Measurements from ENCODE around the gene ARSI. TPM values are rescaled to one million over a fixed set of nuclear protein-coding genes. Genes with fewer than 3 reads are reported as not detected.

Gene ARSI
- total and polyA plus RNA-seq, 2 of the 13 experiments (the other 11 are each of a cell fraction or from before 2014, with no cell fraction given), result 4.2 to 33.9 TPM

DNA sequence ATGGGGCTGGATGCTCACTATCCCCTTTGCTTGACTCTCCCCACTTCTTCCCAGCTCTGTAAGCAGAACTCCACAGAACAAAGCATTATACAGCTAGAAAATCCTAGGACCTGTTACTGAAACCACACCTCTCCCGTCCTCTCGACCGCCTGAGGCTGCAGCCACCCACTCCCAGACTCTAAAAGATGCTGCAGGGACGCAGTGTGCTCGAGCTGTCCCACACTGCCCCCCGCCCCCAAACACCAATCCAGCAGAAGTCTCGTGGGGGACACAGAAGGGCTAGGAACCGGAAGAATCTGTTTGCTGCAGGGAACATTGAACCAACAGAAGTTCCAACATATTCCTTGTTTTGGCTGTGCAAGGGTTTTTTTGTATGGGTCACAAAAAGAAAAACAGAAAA is 20.7 kb downstream of the ARSI start:
- Histone ChIP-seq H3K27ac (ENCODE audit: extremely low read length, insufficient read depth, low read length) (no peak overlapping the region), H3K4me2 (ENCODE audit: low read depth, low read length) (no peak overlapping the region), H3K27me3 (ENCODE audit: control insufficient read depth in 1 of 2, insufficient read depth in 2 of 2, low read length in 2 of 2) (peaks cover 5 to 74% of the 10 kb centered on the region in 2 experiments; a peak in 4 of 5 replicates), H3K4me1 (ENCODE audit: insufficient read depth, low read length) (peaks cover 7% of the 10 kb centered on the region; the same call in 1 of the 2 replicates), H3K36me3 (replicated peaks in 1 of 2; ENCODE audit: control insufficient read depth in 1 of 2, insufficient read depth in 2 of 2, low read length in 2 of 2) (no peaks in the 10 kb centered on the region), H3K9me3 (ENCODE audit: low read length) (no peaks in the 10 kb centered on the region), H4K20me1 (ENCODE audit: insufficient read depth, low read length) (no peaks in the 10 kb centered on the region), H3K4me3 (replicated peaks in 1 of 3; ENCODE audit: insufficient read depth in 1 of 3, low read depth in 2 of 3, low read length in 3 of 3) (no peak overlapping the region), H3K9ac (ENCODE audit: insufficient read depth, low read depth, low read length) (no peak overlapping the region), H2AFZ (ENCODE audit: low read length) (no peak overlapping the region), H3K79me2 (ENCODE audit: insufficient read depth, low read length) (no peaks in the 10 kb centered on the region)
- DNase-seq (ENCODE audit: low spot score) (no peak), FAIRE-seq (no peak), ATAC-seq (no peak)
- in situ Hi-C loops (cut with HindIII; ENCODE audit: extremely low pct_ligation_motif_present, low pct_unique_long_range_greater_than_20kb), result no loop called here
- 5% methylated on average over 8 of the region's 8 CpGs for WGBS (ENCODE audit: low lambda C conversion rate)
- CTCF ChIA-PET (ENCODE audit: low intra/inter-chr PET ratio, low total read pairs), result no interaction called here
- BruUV-seq (replicated peaks), result no TSS peak
- intact Hi-C loops (cut with micrococcal nuclease; ENCODE audit: unreplicated experiment), result no loop called here
- POLR2A ChIA-PET, result no interaction called here
- no peak for TF ChIP-seq SATB2 (CRISPR knock-in tag; IDR thresholded peaks at IDR 0.05)
- no peak for TF ChIP-seq ZNF24 (IDR thresholded peaks at IDR 0.05)
- TF ChIP-seq ZSCAN31 (CRISPR knock-in tag; IDR thresholded peaks at IDR 0.05; ENCODE audit: low read depth), result no peak
- no peak for TF ChIP-seq SETDB1 (CRISPR knock-in tag; IDR thresholded peaks at IDR 0.05; ENCODE audit: borderline replicate concordance)
- TF ChIP-seq PCBP2 (optimal IDR thresholded peaks at IDR 0.05; ENCODE audit: low read depth, low read length, poor library complexity, severe bottlenecking), result no peak
- TF ChIP-seq, protein P1, sequence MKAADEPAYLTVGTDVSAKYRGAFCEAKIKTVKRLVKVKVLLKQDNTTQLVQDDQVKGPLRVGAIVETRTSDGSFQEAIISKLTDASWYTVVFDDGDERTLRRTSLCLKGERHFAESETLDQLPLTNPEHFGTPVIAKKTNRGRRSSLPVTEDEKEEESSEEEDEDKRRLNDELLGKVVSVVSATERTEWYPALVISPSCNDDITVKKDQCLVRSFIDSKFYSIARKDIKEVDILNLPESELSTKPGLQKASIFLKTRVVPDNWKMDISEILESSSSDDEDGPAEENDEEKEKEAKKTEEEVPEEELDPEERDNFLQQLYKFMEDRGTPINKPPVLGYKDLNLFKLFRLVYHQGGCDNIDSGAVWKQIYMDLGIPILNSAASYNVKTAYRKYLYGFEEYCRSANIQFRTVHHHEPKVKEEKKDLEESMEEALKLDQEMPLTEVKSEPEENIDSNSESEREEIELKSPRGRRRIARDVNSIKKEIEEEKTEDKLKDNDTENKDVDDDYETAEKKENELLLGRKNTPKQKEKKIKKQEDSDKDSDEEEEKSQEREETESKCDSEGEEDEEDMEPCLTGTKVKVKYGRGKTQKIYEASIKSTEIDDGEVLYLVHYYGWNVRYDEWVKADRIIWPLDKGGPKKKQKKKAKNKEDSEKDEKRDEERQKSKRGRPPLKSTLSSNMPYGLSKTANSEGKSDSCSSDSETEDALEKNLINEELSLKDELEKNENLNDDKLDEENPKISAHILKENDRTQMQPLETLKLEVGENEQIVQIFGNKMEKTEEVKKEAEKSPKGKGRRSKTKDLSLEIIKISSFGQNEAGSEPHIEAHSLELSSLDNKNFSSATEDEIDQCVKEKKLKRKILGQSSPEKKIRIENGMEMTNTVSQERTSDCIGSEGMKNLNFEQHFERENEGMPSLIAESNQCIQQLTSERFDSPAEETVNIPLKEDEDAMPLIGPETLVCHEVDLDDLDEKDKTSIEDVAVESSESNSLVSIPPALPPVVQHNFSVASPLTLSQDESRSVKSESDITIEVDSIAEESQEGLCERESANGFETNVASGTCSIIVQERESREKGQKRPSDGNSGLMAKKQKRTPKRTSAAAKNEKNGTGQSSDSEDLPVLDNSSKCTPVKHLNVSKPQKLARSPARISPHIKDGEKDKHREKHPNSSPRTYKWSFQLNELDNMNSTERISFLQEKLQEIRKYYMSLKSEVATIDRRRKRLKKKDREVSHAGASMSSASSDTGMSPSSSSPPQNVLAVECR (CRISPR knock-in tag; IDR thresholded peaks at IDR 0.05; ENCODE audit: borderline replicate concordance), result no peak
- no peak for TF ChIP-seq IRX3 (CRISPR knock-in tag; IDR thresholded peaks at IDR 0.05; ENCODE audit: borderline replicate concordance, low read depth)
- TF ChIP-seq, protein P2, sequence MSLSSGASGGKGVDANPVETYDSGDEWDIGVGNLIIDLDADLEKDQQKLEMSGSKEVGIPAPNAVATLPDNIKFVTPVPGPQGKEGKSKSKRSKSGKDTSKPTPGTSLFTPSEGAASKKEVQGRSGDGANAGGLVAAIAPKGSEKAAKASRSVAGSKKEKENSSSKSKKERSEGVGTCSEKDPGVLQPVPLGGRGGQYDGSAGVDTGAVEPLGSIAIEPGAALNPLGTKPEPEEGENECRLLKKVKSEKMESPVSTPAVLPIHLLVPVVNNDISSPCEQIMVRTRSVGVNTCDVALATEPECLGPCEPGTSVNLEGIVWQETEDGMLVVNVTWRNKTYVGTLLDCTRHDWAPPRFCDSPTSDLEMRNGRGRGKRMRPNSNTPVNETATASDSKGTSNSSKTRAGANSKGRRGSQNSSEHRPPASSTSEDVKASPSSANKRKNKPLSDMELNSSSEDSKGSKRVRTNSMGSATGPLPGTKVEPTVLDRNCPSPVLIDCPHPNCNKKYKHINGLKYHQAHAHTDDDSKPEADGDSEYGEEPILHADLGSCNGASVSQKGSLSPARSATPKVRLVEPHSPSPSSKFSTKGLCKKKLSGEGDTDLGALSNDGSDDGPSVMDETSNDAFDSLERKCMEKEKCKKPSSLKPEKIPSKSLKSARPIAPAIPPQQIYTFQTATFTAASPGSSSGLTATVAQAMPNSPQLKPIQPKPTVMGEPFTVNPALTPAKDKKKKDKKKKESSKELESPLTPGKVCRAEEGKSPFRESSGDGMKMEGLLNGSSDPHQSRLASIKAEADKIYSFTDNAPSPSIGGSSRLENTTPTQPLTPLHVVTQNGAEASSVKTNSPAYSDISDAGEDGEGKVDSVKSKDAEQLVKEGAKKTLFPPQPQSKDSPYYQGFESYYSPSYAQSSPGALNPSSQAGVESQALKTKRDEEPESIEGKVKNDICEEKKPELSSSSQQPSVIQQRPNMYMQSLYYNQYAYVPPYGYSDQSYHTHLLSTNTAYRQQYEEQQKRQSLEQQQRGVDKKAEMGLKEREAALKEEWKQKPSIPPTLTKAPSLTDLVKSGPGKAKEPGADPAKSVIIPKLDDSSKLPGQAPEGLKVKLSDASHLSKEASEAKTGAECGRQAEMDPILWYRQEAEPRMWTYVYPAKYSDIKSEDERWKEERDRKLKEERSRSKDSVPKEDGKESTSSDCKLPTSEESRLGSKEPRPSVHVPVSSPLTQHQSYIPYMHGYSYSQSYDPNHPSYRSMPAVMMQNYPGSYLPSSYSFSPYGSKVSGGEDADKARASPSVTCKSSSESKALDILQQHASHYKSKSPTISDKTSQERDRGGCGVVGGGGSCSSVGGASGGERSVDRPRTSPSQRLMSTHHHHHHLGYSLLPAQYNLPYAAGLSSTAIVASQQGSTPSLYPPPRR (CRISPR knock-in tag; IDR thresholded peaks at IDR 0.05; ENCODE audit: borderline replicate concordance), result no peak
- TF ChIP-seq ZFP36L2 (CRISPR knock-in tag; IDR thresholded peaks at IDR 0.05), result no peak
- no peak for TF ChIP-seq DR1 (CRISPR knock-in tag; IDR thresholded peaks at IDR 0.05)
- TF ChIP-seq CHCHD3 (CRISPR knock-in tag; IDR thresholded peaks at IDR 0.05), result no peak
- no peak for TF ChIP-seq ZNF552 (CRISPR knock-in tag; IDR thresholded peaks at IDR 0.05; ENCODE audit: borderline replicate concordance)
- TF ChIP-seq MBNL3 (CRISPR knock-in tag; conservative IDR thresholded peaks at IDR 0.05), result no peak
- no peak for TF ChIP-seq FOXC1 (CRISPR knock-in tag; IDR thresholded peaks at IDR 0.05; ENCODE audit: borderline replicate concordance)
- TF ChIP-seq, protein P3, sequence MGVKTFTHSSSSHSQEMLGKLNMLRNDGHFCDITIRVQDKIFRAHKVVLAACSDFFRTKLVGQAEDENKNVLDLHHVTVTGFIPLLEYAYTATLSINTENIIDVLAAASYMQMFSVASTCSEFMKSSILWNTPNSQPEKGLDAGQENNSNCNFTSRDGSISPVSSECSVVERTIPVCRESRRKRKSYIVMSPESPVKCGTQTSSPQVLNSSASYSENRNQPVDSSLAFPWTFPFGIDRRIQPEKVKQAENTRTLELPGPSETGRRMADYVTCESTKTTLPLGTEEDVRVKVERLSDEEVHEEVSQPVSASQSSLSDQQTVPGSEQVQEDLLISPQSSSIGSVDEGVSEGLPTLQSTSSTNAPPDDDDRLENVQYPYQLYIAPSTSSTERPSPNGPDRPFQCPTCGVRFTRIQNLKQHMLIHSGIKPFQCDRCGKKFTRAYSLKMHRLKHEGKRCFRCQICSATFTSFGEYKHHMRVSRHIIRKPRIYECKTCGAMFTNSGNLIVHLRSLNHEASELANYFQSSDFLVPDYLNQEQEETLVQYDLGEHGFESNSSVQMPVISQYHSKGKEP (CRISPR knock-in tag; IDR thresholded peaks at IDR 0.05), result no peak
